Osteocyte (in vitro differentiated cells): Measurements from ENCODE around the gene LIN28B. TPM values are rescaled to one million over a fixed set of nuclear protein-coding genes. Genes with fewer than 3 reads are reported as not detected.

ENCODE experiments used
- DNase-seq: peaks from one replicate; pipeline ENCODE4 v3.0.0; 2021; ENCODE audit warnings: mixed read lengths; ENCODE audit not compliant: unreplicated experiment; ENCODE audit errors: extremely low spot score
- H3K27ac Mint-ChIP-seq: one replicate; pipeline ENCODE4 v1.8.0; 2021; ENCODE audit warnings: mild to moderate bottlenecking, mixed read lengths; ENCODE audit not compliant: unreplicated experiment
- H3K27me3 Mint-ChIP-seq: one replicate; pipeline ENCODE4 v1.8.0; 2021; ENCODE audit warnings: mixed read lengths; ENCODE audit not compliant: unreplicated experiment
- H3K36me3 Mint-ChIP-seq: one replicate; pipeline ENCODE4 v1.8.0; 2021; ENCODE audit warnings: mixed read lengths; ENCODE audit not compliant: unreplicated experiment
- H3K4me1 Mint-ChIP-seq: one replicate; pipeline ENCODE4 v1.8.0; 2021; ENCODE audit warnings: mixed read lengths; ENCODE audit not compliant: unreplicated experiment
- H3K4me3 Mint-ChIP-seq: one replicate; pipeline ENCODE4 v1.8.0; 2021; ENCODE audit warnings: mild to moderate bottlenecking, moderate library complexity, mixed read lengths; ENCODE audit not compliant: unreplicated experiment
- H3K9me3 Mint-ChIP-seq: one replicate; pipeline ENCODE4 v1.8.0; 2021; ENCODE audit warnings: mixed read lengths; ENCODE audit not compliant: unreplicated experiment
- total RNA-seq: library from RNA; stranded (reverse); gene quantifications from 2 replicates; pipeline ENCODE4 v1.2.1, GENCODE V29; 2021
- TF ChIP-seq, protein P1 (sequence below): fragments of 200-600 bp; sonication (generic); IDR thresholded peaks from 2 replicates; pipeline ENCODE4 v1.5.0; 2021; ENCODE audit warnings: antibody characterized with exemption, mild to moderate bottlenecking, moderate library complexity

The LIN28B gene
- total RNA-seq, 1 donor from 2014 or later = not detected

DNA sequence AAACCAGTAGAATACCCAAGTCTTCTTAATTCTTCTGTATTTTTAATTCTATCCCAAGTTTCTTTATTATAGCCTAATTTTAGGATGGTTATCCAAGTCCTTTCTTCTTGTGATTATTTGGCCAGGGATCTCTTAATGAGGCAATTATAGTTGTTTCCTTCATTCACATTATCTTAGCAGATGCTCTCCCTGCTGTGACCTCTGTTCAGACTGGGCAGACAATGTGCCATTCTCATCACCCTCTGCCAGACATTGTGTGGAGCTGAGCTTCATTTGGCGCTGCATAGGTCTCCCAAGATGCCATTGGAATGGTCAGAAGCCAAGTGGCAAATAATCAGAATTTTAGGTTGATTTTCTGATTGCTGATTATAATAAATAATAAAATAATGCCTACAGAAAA is 79.4 kb downstream of the LIN28B start:
- H3K9me3 Mint-ChIP-seq = no peaks in the 10 kb centered on the region
- no peak overlapping the region for H3K27ac Mint-ChIP-seq
- no peak overlapping the region for H3K4me3 Mint-ChIP-seq
- peaks cover 16% of the 10 kb centered on the region for H3K4me1 Mint-ChIP-seq
- H3K27me3 Mint-ChIP-seq = no peaks in the 10 kb centered on the region
- no peak for DNase-seq
- TF ChIP-seq, protein P1, sequence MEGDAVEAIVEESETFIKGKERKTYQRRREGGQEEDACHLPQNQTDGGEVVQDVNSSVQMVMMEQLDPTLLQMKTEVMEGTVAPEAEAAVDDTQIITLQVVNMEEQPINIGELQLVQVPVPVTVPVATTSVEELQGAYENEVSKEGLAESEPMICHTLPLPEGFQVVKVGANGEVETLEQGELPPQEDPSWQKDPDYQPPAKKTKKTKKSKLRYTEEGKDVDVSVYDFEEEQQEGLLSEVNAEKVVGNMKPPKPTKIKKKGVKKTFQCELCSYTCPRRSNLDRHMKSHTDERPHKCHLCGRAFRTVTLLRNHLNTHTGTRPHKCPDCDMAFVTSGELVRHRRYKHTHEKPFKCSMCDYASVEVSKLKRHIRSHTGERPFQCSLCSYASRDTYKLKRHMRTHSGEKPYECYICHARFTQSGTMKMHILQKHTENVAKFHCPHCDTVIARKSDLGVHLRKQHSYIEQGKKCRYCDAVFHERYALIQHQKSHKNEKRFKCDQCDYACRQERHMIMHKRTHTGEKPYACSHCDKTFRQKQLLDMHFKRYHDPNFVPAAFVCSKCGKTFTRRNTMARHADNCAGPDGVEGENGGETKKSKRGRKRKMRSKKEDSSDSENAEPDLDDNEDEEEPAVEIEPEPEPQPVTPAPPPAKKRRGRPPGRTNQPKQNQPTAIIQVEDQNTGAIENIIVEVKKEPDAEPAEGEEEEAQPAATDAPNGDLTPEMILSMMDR = no peak
- H3K36me3 Mint-ChIP-seq = no peaks in the 10 kb centered on the region

DNA sequence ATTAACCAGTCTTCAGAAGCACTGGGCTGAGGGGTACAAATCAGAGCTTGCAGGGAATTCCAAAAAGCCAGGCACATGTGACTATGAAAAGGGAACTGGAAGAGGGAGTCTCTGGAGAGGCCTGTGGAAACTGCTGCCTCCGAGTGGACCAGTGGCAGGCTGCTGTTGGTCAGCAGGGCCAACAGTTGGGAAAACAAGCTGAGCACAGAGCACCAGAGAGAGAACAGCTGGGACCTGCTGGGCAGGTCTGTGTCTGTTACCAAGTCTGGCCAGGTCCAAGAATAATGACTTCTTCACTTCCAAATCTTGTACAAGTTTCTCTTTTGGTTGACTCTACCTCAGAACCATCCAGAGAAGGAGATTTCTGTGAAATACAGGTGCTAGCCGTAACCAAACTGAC is 81.4 kb downstream of the LIN28B start:
- Mint-ChIP-seq H3K27ac (no peak overlapping the region), H3K4me3 (no peak overlapping the region), H3K4me1 (peaks cover 22% of the 10 kb centered on the region), H3K27me3 (no peaks in the 10 kb centered on the region), H3K9me3 (no peaks in the 10 kb centered on the region), H3K36me3 (no peaks in the 10 kb centered on the region)
- TF ChIP-seq, protein P1 = no peak
- DNase-seq = no peak

DNA sequence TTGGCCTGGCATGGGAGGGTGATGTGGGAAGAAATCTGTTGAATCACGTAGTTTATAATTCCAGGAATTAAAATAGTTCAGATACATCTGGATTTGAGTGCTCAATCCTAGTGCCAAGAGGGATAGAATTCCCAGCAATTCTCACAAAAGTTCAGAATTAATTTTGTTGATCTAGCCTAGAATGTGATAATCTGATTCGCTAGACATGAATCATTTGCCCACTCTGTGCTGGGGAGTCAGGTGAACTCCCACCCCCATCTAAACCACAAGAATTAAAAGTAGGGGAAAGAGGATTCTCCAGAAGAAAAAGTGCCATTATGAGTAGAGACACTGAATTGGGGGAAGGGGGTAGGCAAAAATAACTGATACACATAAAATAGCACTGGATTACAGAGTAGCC is 85.0 kb downstream of the LIN28B start:
- no peak for DNase-seq
- Mint-ChIP-seq H3K4me3 (no peak overlapping the region), H3K27me3 (no peaks in the 10 kb centered on the region), H3K27ac (no peak overlapping the region), H3K9me3 (no peaks in the 10 kb centered on the region), H3K4me1 (peaks cover 9% of the 10 kb centered on the region), H3K36me3 (no peaks in the 10 kb centered on the region)
- TF ChIP-seq, protein P1 = no peak

DNA sequence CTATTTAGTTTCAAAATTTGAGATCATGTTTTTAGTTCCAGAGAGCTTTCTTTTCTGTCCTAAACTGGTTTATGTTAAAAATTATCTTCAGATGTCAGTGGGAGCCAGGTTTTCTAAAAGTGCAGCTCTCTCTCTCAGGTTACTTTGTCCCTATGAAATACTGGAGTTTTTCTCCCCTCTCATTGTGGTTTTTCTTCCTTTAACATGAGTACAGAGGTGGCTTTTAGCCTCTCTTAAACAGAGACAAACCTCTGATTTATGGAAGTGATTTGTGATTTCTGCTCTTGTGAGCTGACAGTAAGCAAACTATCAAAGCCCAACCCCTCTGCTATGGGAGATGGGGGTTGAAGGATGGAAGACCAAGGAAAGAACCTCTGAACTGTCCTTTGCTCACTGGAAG is 85.7 kb downstream of the LIN28B start:
- Mint-ChIP-seq H3K27ac (peak overlapping the region; percentile 5), H3K27me3 (no peaks in the 10 kb centered on the region), H3K4me1 (peaks cover 9% of the 10 kb centered on the region), H3K9me3 (no peaks in the 10 kb centered on the region), H3K4me3 (no peak overlapping the region), H3K36me3 (no peaks in the 10 kb centered on the region)
- no peak for DNase-seq
- TF ChIP-seq, protein P1 = no peak

DNA sequence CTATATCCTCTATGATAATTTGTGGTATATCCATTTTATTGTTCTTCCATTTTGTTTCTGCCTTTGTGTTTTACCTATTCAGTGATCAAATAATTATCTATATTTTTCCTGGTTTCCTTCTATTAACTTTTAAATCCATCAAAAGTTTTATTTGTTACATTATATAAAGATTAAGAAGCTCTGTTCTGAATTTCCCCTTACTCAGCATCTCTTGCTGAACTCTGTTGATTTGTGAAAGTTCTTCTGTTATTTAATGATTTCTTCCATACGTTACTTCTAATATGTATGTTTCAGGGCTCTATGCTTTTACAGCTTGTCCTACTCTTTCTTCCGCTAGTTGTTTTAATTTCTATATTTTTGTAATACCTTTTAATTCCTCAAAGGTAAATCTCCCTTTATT is 87.1 kb downstream of the LIN28B start:
- H3K36me3 Mint-ChIP-seq = no peaks in the 10 kb centered on the region
- no peak overlapping the region for H3K4me3 Mint-ChIP-seq
- H3K27me3 Mint-ChIP-seq = no peaks in the 10 kb centered on the region
- H3K9me3 Mint-ChIP-seq = no peaks in the 10 kb centered on the region
- no peak overlapping the region for H3K27ac Mint-ChIP-seq
- TF ChIP-seq, protein P1 = no peak
- peaks cover 9% of the 10 kb centered on the region for H3K4me1 Mint-ChIP-seq
- no peak for DNase-seq
